Measurements from ENCODE around the gene VMP1.

DNA sequence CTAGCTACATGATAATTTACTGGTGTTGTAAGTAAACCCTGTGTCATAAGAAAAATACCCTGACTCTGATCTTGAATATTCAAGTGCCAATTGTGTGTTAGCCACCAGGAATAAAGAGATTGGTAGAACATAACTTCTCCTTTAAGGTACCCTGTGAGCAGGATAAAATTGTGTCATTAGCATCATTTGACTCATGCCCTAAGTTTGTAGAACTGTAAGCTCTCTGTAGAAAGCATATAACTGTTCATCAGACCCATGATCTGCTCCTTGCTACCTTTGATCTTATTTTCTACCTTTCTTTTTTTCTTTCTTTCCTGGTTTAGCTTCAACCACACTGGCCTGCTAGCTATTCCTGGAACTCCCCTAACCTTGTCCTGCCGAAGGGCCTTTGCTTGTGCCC lies 36.1 kb upstream of the VMP1 start:
- TF ChIP-seq ELF4 (CRISPR knock-in tag; IDR thresholded peaks at IDR 0.05; ENCODE audit: low read depth) (no peak), TEAD4 (CRISPR knock-in tag; IDR thresholded peaks at IDR 0.05) (no peak), ATF2 (CRISPR knock-in tag; IDR thresholded peaks at IDR 0.05; ENCODE audit: borderline replicate concordance, low read depth) (no peak), AFF4 (CRISPR knock-in tag; IDR thresholded peaks at IDR 0.05; ENCODE audit: borderline replicate concordance) (no peak), CBFB (CRISPR knock-in tag; IDR thresholded peaks at IDR 0.05; ENCODE audit: low read depth) (no peak), NFYB (CRISPR knock-in tag; conservative IDR thresholded peaks at IDR 0.05; ENCODE audit: low read depth) (no peak), ESRRA (CRISPR knock-in tag; IDR thresholded peaks at IDR 0.05; ENCODE audit: borderline replicate concordance) (no peak), ATF1 (CRISPR knock-in tag; IDR thresholded peaks at IDR 0.05) (no peak)
- TF ChIP-seq, protein P1, sequence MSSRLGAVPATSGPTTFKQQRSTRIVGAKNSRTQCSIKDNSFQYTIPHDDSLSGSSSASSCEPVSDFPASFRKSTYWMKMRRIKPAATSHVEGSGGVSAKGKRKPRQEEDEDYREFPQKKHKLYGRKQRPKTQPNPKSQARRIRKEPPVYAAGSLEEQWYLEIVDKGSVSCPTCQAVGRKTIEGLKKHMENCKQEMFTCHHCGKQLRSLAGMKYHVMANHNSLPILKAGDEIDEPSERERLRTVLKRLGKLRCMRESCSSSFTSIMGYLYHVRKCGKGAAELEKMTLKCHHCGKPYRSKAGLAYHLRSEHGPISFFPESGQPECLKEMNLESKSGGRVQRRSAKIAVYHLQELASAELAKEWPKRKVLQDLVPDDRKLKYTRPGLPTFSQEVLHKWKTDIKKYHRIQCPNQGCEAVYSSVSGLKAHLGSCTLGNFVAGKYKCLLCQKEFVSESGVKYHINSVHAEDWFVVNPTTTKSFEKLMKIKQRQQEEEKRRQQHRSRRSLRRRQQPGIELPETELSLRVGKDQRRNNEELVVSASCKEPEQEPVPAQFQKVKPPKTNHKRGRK (CRISPR knock-in tag; IDR thresholded peaks at IDR 0.05; ENCODE audit: borderline replicate concordance), result no peak
- TF ChIP-seq, protein P2, sequence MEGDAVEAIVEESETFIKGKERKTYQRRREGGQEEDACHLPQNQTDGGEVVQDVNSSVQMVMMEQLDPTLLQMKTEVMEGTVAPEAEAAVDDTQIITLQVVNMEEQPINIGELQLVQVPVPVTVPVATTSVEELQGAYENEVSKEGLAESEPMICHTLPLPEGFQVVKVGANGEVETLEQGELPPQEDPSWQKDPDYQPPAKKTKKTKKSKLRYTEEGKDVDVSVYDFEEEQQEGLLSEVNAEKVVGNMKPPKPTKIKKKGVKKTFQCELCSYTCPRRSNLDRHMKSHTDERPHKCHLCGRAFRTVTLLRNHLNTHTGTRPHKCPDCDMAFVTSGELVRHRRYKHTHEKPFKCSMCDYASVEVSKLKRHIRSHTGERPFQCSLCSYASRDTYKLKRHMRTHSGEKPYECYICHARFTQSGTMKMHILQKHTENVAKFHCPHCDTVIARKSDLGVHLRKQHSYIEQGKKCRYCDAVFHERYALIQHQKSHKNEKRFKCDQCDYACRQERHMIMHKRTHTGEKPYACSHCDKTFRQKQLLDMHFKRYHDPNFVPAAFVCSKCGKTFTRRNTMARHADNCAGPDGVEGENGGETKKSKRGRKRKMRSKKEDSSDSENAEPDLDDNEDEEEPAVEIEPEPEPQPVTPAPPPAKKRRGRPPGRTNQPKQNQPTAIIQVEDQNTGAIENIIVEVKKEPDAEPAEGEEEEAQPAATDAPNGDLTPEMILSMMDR (IDR thresholded peaks at IDR 0.05), result no peak
- TF ChIP-seq, protein P3, sequence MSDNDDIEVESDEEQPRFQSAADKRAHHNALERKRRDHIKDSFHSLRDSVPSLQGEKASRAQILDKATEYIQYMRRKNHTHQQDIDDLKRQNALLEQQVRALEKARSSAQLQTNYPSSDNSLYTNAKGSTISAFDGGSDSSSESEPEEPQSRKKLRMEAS (CRISPR knock-in tag; IDR thresholded peaks at IDR 0.05), result no peak

Measured in WTC11 (cell line).